Spleen (tissue), 11 donors: ENCODE data around the gene OBSCN. TPM values are rescaled to one million over a fixed set of nuclear protein-coding genes. Genes with fewer than 3 reads are reported as not detected.

ENCODE experiments used
- DNase-seq: peaks from one replicate; pipeline ENCODE4 v3.0.0-alpha.2; 2020
- H3K27ac ChIP-seq, 8 donors: fragments of 200-600 bp; sonication (generic) in 7 of 8; 1 replicate in 4 of 8; 2 replicates in 4 of 8; pipeline versions ENCODE4 v1.5.0 to v1.8.0; 2016 to 2021; ENCODE audit warnings: inconsistent platforms in 4 of 8, mild to moderate bottlenecking in 4 of 8, moderate library complexity in 1 of 8
- H3K27me3 ChIP-seq, 7 donors: fragments of 200-600 bp; sonication (generic) in 6 of 7; replicated peaks in 1 of 7; 1 replicate in 4 of 7; 2 replicates in 3 of 7; pipeline versions ENCODE4 v1.5.0 to v1.8.0; 2016 to 2021; ENCODE audit warnings: inconsistent platforms in 3 of 7, mild to moderate bottlenecking in 1 of 7
- H3K36me3 ChIP-seq, 6 donors: fragments of 200-600 bp; sonication (generic) in 5 of 6; 1 replicate in 4 of 6; 2 replicates in 2 of 6; pipeline versions ENCODE4 v1.5.0 to v1.8.0; 2016 to 2021; ENCODE audit warnings: inconsistent platforms in 2 of 6
- H3K4me1 ChIP-seq, 6 donors: fragments of 200-600 bp; sonication (generic) in 5 of 6; 1 replicate in 3 of 6; 2 replicates in 3 of 6; pipeline versions ENCODE4 v1.5.0 to v1.8.0; 2016 to 2021; ENCODE audit warnings: inconsistent platforms in 3 of 6
- H3K4me3 ChIP-seq, 8 donors: fragments of 200-600 bp; sonication (generic) in 7 of 8; 1 replicate in 4 of 8; 2 replicates in 4 of 8; pipeline versions ENCODE4 v1.5.0 to v1.8.0; 2016 to 2021; ENCODE audit warnings: inconsistent platforms in 4 of 8, mild to moderate bottlenecking in 4 of 8, moderate library complexity in 2 of 8
- H3K9me3 ChIP-seq, 8 donors: fragments of 200-600 bp; sonication (generic) in 7 of 8; 1 replicate in 4 of 8; 2 replicates in 4 of 8; pipeline versions ENCODE4 v1.5.0 to v1.8.0; 2016 to 2021; ENCODE audit warnings: inconsistent platforms in 4 of 8
- POLR2A ChIP-seq, 3 donors: fragments of 450-650 bp; IDR thresholded peaks; one replicate each; pipeline ENCODE4 v1.5.1; 2017; ENCODE audit warnings: antibody characterized with exemption in 3 of 3, mild to moderate bottlenecking in 1 of 3
- POLR2AphosphoS5 ChIP-seq, 3 donors: sonication (generic); formaldehyde crosslinking; IDR thresholded peaks; one replicate each; pipeline ENCODE4 v1.5.1; 2017; ENCODE audit warnings: antibody characterized with exemption in 3 of 3
- WGBS, 5 donors: extraction: QIAGEN DNeasy Blood & Tissue Kit in 3 of 5; methylation state at CpG; one replicate each; pipeline versions ENCODE4 v1.1.5 to v1.1.7; 2013 to 2018; 5-methylcytosine and 5-hydroxymethylcytosine counted together
- intact Hi-C: fragments of 100-400 bp; cut with DNase I; formaldehyde crosslinking; loops from one replicate; pipeline ENCODE4 v1.15.0; 2023; ENCODE audit warnings: low total_unique reads
- polyA plus RNA-seq, 3 donors: library from polyadenylated mRNA; stranded (reverse); fragments of 200-250 nt; gene quantifications; one replicate each; pipeline ENCODE4 v1.2.1, GENCODE V29; 2013
- total RNA-seq, 7 donors: library from RNA; depleted of rRNA in 3 of 7; stranded (reverse); fragments of >200 nt in 3 of 7; fragmentation: NEBNext Ultra II Directional in 4 of 7; extraction: Animal tissue kit (Norgen Biotek cat#: 25700) in 4 of 7; gene quantifications; one replicate each; pipeline versions ENCODE4 v1.1.0 to v1.2.1, GENCODE V29; 2016 to 2021
- TF ChIP-seq, protein P1 (sequence below), 11 experiments: fragments of 200-600 bp in 7 of 11; fragments of 450-650 bp in 4 of 11; sonication (generic) in 4 of 11; IDR thresholded peaks in 8 of 11; conservative IDR thresholded peaks in 3 of 11; 1 replicate in 7 of 11; 2 replicates in 4 of 11; pipeline versions ENCODE4 v1.4.0 to v1.8.0; 2016 to 2021; ENCODE audit warnings: antibody characterized with exemption in 11 of 11, inconsistent platforms in 4 of 11, mild to moderate bottlenecking in 1 of 11
- donor health status: healthy with polysubstance abuse.
- donor health status: DM: no; HTN: no; CAD: no; lungs with moderate emphysema.
- donor health status: DM: no; HTN: no; CAD: no.
- donor health status: Bipolar disorder and iron deficiency.
- donor health status: healthy.
- donor health status: DM: no; HTN: no; CAD: no.
- donor health status: DM: yes; HTN: yes; CAD: no.

Gene OBSCN
- total and polyA plus RNA-seq, 10 donors, result 12.6 to 71.7 (median 41.9) TPM

DNA sequence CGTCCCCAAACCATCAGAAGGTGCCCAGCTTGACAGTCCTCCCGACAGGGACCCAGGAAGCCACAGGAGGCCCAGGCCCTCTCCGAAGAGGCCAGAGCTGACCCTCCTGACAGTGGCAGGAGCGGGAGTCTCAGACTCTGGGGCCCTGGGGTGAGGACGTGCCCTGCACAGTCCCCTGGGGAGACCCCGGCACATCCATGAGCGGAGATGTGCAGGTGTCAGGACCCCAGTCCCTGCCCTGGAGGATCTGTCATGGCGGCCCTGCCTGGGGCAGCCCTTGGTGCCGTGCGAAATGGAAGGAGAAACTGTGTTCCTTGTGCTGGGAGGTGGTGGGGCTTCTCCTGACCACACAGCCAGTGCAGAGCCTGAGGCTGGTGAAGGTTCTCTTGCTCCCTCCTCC lies 55.8 kb downstream of the OBSCN start:
- WGBS, 5 donors, result 85 to 97% (median 94%) methylated on average over 8 to 10 of the region's 10 CpGs
- TF ChIP-seq POLR2A (IDR thresholded peaks at IDR 0.05), result no peak
- no peak for TF ChIP-seq POLR2AphosphoS5 (IDR thresholded peaks at IDR 0.05)
- TF ChIP-seq, protein P1, sequence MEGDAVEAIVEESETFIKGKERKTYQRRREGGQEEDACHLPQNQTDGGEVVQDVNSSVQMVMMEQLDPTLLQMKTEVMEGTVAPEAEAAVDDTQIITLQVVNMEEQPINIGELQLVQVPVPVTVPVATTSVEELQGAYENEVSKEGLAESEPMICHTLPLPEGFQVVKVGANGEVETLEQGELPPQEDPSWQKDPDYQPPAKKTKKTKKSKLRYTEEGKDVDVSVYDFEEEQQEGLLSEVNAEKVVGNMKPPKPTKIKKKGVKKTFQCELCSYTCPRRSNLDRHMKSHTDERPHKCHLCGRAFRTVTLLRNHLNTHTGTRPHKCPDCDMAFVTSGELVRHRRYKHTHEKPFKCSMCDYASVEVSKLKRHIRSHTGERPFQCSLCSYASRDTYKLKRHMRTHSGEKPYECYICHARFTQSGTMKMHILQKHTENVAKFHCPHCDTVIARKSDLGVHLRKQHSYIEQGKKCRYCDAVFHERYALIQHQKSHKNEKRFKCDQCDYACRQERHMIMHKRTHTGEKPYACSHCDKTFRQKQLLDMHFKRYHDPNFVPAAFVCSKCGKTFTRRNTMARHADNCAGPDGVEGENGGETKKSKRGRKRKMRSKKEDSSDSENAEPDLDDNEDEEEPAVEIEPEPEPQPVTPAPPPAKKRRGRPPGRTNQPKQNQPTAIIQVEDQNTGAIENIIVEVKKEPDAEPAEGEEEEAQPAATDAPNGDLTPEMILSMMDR (IDR thresholded peaks at IDR 0.05 in 8 of 11, conservative IDR thresholded peaks at IDR 0.05 in 3 of 11), result no peak
- no peak overlapping the region for H3K4me3 ChIP-seq
- H3K36me3 ChIP-seq, result peaks cover 0 to 22% (median 9%) of the 10 kb centered on the region in 6 donors
- DNase-seq, result no peak
- peaks cover 0 to 26% (median 19%) of the 10 kb centered on the region in 8 donors for H3K9me3 ChIP-seq
- intact Hi-C loops, result no loop called here
- H3K4me1 ChIP-seq, result no peaks in the 10 kb centered on the region
- H3K27ac ChIP-seq, result no peak overlapping the region
- no peaks in the 10 kb centered on the region for H3K27me3 ChIP-seq

DNA sequence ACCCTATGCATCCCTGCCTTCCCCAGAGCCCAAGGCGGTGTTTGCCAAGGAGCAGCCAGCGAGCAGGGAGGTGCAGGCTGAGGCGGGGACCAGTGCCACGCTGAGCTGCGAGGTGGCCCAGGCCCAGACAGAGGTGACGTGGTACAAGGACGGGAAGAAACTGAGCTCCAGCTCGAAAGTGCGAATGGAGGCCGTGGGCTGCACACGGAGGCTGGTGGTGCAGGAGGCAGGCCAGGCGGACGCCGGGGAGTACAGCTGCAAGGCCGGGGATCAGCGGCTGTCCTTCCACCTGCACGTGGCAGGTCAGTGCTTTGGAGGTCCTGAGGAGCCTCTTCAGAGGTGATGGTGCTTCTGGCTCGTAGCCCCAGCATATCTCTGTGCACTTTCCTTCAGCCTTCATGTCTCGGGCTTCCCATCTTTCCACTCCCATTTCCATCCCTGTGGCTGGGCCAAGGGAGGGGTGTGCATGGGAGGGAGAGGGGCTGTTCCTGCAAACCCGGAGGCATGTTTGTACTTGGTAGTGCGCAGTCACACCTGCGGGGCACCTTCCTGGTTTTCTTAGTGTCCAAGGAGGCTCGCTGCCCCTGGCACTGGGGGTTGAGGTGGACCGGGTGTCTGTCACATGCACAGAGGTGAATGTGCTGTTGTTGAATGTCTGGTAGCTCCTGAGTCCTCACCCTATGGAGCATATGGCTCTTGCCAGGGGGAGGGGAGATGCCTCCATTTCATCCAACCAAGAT lies 56.4 kb downstream of the OBSCN start:
- peaks cover 0 to 24% (median 17%) of the 10 kb centered on the region in 8 donors for H3K9me3 ChIP-seq
- 87 to 96% (median 94%) methylated on average over 24 of the region's 24 CpGs for WGBS, 5 donors
- no peak overlapping the region for H3K27ac ChIP-seq
- TF ChIP-seq POLR2A (IDR thresholded peaks at IDR 0.05) (no peak), POLR2AphosphoS5 (IDR thresholded peaks at IDR 0.05) (no peak)
- TF ChIP-seq, protein P1 (IDR thresholded peaks at IDR 0.05 in 8 of 11, conservative IDR thresholded peaks at IDR 0.05 in 3 of 11), result no peak
- no peak overlapping the region for H3K4me3 ChIP-seq
- H3K36me3 ChIP-seq, result peaks cover 0 to 21% (median 9%) of the 10 kb centered on the region in 6 donors
- DNase-seq, result no peak
- no peaks in the 10 kb centered on the region for H3K4me1 ChIP-seq
- no peaks in the 10 kb centered on the region for H3K27me3 ChIP-seq
- intact Hi-C loops, result no loop called here

DNA sequence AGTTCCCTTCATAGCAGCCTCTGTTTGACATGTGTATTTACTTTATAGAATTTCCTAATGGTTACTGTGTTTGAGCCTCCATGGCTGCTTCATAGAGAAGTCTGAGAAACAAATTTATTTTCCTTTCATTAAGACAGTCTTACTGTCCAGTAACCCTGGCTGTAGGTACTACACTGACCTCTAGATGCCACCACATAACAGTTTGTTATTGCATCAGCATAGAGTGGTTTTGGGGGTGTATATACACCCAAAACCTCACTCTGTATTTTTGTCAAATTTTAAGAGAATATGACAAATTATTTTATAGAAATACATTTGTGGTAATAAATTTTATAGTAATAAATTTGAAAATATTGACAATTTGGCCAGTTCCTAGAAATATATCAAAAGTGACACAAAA lies 57.3 kb downstream of the OBSCN start:
- no peak for DNase-seq
- no peak overlapping the region for H3K27ac ChIP-seq

More for the DNA sequence above, 57.3 kb downstream of the OBSCN start:
- Histone ChIP-seq H3K4me3 (no peak overlapping the region), H3K4me1 (no peaks in the 10 kb centered on the region), H3K9me3 (peaks cover 0 to 24% (median 16%) of the 10 kb centered on the region in 8 donors), H3K36me3 (peaks cover 0 to 13% (median 7%) of the 10 kb centered on the region in 6 donors), H3K27me3 (no peaks in the 10 kb centered on the region)
- TF ChIP-seq POLR2AphosphoS5 (IDR thresholded peaks at IDR 0.05), result no peak
- TF ChIP-seq, protein P1 (IDR thresholded peaks at IDR 0.05 in 8 of 11, conservative IDR thresholded peaks at IDR 0.05 in 3 of 11), result peak in 1 of 11 experiments; percentile 8
- intact Hi-C loops, result no loop called here
